ENCODE data around the gene COL23A1. TPM values are rescaled to one million over a fixed set of nuclear protein-coding genes. Genes with fewer than 3 reads are reported as not detected.

COL23A1 gene
- total RNA-seq, 2 donors from 2014 or later = 0.44 to 0.86 TPM

GRCh38 chr5:178582291-178582690 is 7.9 kb downstream of the COL23A1 start:
- no peak overlapping the region for H3K27ac Mint-ChIP-seq
- H3K9me3 Mint-ChIP-seq = no peaks in the 10 kb centered on the region
- DNase-seq (no peak), ATAC-seq (replicated peaks in 1 of 2) (no peak)
- H3K4me3 Mint-ChIP-seq = no peak overlapping the region
- H3K36me3 Mint-ChIP-seq (ENCODE audit: insufficient read depth in 2 of 2) = no peaks in the 10 kb centered on the region
- no peaks in the 10 kb centered on the region for H3K4me1 Mint-ChIP-seq (ENCODE audit: low read depth)
- H3K27me3 Mint-ChIP-seq (ENCODE audit: low read depth) = peaks cover 17% of the 10 kb centered on the region

DNA sequence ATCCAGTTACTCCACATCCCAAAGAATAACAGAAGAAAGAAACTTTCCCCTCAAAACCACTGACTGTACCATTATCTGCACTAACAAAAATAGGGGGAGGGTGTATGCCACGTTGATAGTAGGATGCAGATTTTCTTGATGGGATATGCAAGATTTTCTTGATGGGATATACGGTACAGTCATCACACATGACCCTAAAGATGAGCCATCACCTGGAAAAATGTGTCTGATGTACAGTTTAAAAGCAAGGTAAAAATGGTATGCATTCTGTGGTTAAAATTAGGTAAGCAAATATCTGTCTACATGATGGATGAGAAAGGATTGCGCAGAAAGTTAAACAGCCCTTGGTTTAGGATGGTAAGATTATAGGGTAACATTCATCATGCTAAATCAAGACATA is 8.6 kb downstream of the COL23A1 start:
- ATAC-seq (replicated peaks in 1 of 2) = no peak
- no peaks in the 10 kb centered on the region for H3K9me3 Mint-ChIP-seq
- H3K27me3 Mint-ChIP-seq (ENCODE audit: low read depth) = peaks cover 10% of the 10 kb centered on the region
- H3K4me3 Mint-ChIP-seq = no peak overlapping the region
- H3K27ac Mint-ChIP-seq = no peak overlapping the region
- H3K36me3 Mint-ChIP-seq (ENCODE audit: insufficient read depth in 2 of 2) = no peaks in the 10 kb centered on the region
- DNase-seq = no peak
- H3K4me1 Mint-ChIP-seq (ENCODE audit: low read depth) = no peaks in the 10 kb centered on the region

GRCh38 chr5:178580271-178580955 is 9.8 kb downstream of the COL23A1 start:
- H3K4me3 Mint-ChIP-seq = no peak overlapping the region
- H3K9me3 Mint-ChIP-seq = no peaks in the 10 kb centered on the region
- DNase-seq (no peak), ATAC-seq (replicated peaks in 1 of 2) (no peak)
- H3K27ac Mint-ChIP-seq = no peak overlapping the region
- H3K36me3 Mint-ChIP-seq (ENCODE audit: insufficient read depth in 2 of 2) = no peaks in the 10 kb centered on the region
- peaks cover 5% of the 10 kb centered on the region for H3K27me3 Mint-ChIP-seq (ENCODE audit: low read depth)
- no peaks in the 10 kb centered on the region for H3K4me1 Mint-ChIP-seq (ENCODE audit: low read depth)

GRCh38 chr5:178577944-178578343 is 12.2 kb downstream of the COL23A1 start:
- Mint-ChIP-seq H3K27me3 (ENCODE audit: low read depth) (peaks cover 17% of the 10 kb centered on the region), H3K4me1 (ENCODE audit: low read depth) (no peaks in the 10 kb centered on the region), H3K36me3 (ENCODE audit: insufficient read depth in 2 of 2) (no peaks in the 10 kb centered on the region), H3K9me3 (no peaks in the 10 kb centered on the region), H3K27ac (no peak overlapping the region), H3K4me3 (no peak overlapping the region)
- DNase-seq (no peak), ATAC-seq (replicated peaks in 1 of 2) (no peak)

- Mint-ChIP-seq H3K4me1 (ENCODE audit: low read depth) (no peaks in the 10 kb centered on the region), H3K9me3 (no peaks in the 10 kb centered on the region), H3K27me3 (ENCODE audit: low read depth) (peaks cover 21% of the 10 kb centered on the region), H3K27ac (no peak overlapping the region), H3K36me3 (ENCODE audit: insufficient read depth in 2 of 2) (no peaks in the 10 kb centered on the region), H3K4me3 (no peak overlapping the region)
- no peak for DNase-seq
- no peak for ATAC-seq (replicated peaks in 1 of 2)
Observed at GRCh38 chr5:178577376-178577839, 12.8 kb downstream of the COL23A1 start.

GRCh38 chr5:178576591-178577351 is 13.4 kb downstream of the COL23A1 start:
- no peak for ATAC-seq (replicated peaks in 1 of 2)
- no peak for DNase-seq
- no peaks in the 10 kb centered on the region for H3K4me1 Mint-ChIP-seq (ENCODE audit: low read depth)
- H3K4me3 Mint-ChIP-seq = no peak overlapping the region
- H3K9me3 Mint-ChIP-seq = no peaks in the 10 kb centered on the region
- no peaks in the 10 kb centered on the region for H3K36me3 Mint-ChIP-seq (ENCODE audit: insufficient read depth in 2 of 2)
- H3K27ac Mint-ChIP-seq = no peak overlapping the region
- peaks cover 21% of the 10 kb centered on the region for H3K27me3 Mint-ChIP-seq (ENCODE audit: low read depth)

DNA sequence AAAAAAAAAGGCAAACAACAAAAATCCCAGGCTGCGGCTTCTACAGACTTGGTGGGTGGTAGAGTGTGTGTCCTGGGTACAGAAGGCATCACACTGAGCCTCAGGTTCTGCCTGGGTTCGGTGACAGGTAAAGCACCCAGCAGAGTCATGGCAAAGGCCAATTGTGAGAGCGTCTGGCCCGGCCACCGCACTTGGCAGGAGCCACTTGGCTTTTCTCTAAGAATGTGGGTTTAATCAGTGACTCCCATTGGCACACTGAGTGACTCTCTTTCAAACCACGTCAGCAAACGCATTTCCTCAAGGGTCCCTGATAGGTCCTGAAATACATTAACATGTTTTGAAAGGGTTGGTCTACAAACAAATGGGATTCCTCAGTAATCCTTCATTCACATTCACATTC is 17.0 kb downstream of the COL23A1 start:
- Mint-ChIP-seq H3K36me3 (ENCODE audit: insufficient read depth in 2 of 2) (no peaks in the 10 kb centered on the region), H3K27me3 (ENCODE audit: low read depth) (peaks cover 21% of the 10 kb centered on the region), H3K4me3 (no peak overlapping the region), H3K4me1 (ENCODE audit: low read depth) (no peaks in the 10 kb centered on the region), H3K27ac (no peak overlapping the region), H3K9me3 (no peaks in the 10 kb centered on the region)
- ATAC-seq (replicated peaks in 1 of 2) = no peak
- no peak for DNase-seq

- H3K4me3 Mint-ChIP-seq = no peak overlapping the region
- no peaks in the 10 kb centered on the region for H3K9me3 Mint-ChIP-seq
- H3K27me3 Mint-ChIP-seq (ENCODE audit: low read depth) = peaks cover 21% of the 10 kb centered on the region
- H3K36me3 Mint-ChIP-seq (ENCODE audit: insufficient read depth in 2 of 2) = no peaks in the 10 kb centered on the region
- H3K4me1 Mint-ChIP-seq (ENCODE audit: low read depth) = no peaks in the 10 kb centered on the region
- no peak for ATAC-seq (replicated peaks in 1 of 2)
- DNase-seq = no peak
- no peak overlapping the region for H3K27ac Mint-ChIP-seq
Observed at GRCh38 chr5:178572617-178573016, 17.6 kb downstream of the COL23A1 start.

DNA sequence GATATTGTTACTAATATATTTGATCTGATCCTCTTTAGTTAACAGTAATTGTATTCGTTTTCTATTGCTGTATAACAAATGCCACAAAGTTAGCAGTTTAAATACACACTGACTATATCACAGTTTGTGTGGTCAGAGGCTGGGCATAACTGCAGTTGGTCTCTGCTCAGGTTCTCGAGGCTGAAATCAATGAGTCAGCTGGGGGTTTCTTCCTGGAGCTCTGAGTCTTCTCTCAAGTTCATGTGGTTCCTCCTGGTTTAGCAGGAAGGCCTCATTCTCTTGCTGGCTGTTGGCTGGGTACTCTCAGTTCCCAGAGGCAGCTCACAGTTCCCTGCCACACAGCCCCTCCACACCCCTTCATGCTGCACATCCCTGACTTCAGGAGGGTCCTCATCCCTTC is 20.7 kb downstream of the COL23A1 start:
- Mint-ChIP-seq H3K9me3 (no peaks in the 10 kb centered on the region), H3K4me1 (ENCODE audit: low read depth) (no peaks in the 10 kb centered on the region), H3K4me3 (no peak overlapping the region), H3K36me3 (ENCODE audit: insufficient read depth in 2 of 2) (no peaks in the 10 kb centered on the region), H3K27me3 (ENCODE audit: low read depth) (peaks cover 11% of the 10 kb centered on the region), H3K27ac (no peak overlapping the region)
- ATAC-seq (replicated peaks in 1 of 2) (no peak), DNase-seq (no peak)

GRCh38 chr5:178564811-178565550 is 25.2 kb downstream of the COL23A1 start:
- DNase-seq (no peak), ATAC-seq (replicated peaks in 1 of 2) (no peak)
- Mint-ChIP-seq H3K36me3 (ENCODE audit: insufficient read depth in 2 of 2) (peaks cover 0 to 2% of the 10 kb centered on the region in 2 donors), H3K4me3 (no peak overlapping the region), H3K27ac (no peak overlapping the region), H3K9me3 (no peaks in the 10 kb centered on the region), H3K27me3 (ENCODE audit: low read depth) (peaks cover 23% of the 10 kb centered on the region), H3K4me1 (ENCODE audit: low read depth) (no peaks in the 10 kb centered on the region)

- ATAC-seq (replicated peaks in 1 of 2) (no peak), DNase-seq (no peak)
- Mint-ChIP-seq H3K4me3 (no peak overlapping the region), H3K27me3 (ENCODE audit: low read depth) (peaks cover 26% of the 10 kb centered on the region), H3K36me3 (ENCODE audit: insufficient read depth in 2 of 2) (peaks cover 0 to 2% of the 10 kb centered on the region in 2 donors), H3K27ac (no peak overlapping the region), H3K4me1 (ENCODE audit: low read depth) (no peaks in the 10 kb centered on the region), H3K9me3 (no peaks in the 10 kb centered on the region)
Observed at GRCh38 chr5:178564397-178564796, 25.8 kb downstream of the COL23A1 start.

DNA sequence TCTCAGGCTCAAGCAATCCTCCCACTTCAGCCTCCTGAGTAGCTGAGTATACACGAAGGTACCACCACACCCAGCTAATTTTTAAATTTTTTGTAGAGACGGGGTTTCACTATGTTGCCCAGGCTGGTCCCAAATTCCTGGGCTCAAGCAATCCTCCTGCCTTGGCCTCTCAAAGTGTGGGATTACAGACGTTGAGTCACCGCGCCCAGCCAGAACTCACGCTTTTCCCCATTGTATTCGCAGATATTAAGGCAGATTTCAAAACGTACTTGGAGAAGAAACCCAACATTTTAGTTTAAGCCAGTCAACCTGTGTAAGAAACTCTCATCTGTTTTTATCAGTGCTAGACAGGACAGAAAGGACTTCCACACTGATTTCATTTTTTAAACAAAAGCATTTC is 26.6 kb downstream of the COL23A1 start:
- Mint-ChIP-seq H3K4me3 (no peak overlapping the region), H3K9me3 (no peaks in the 10 kb centered on the region), H3K4me1 (ENCODE audit: low read depth) (no peaks in the 10 kb centered on the region), H3K27me3 (ENCODE audit: low read depth) (peaks cover 26% of the 10 kb centered on the region), H3K36me3 (ENCODE audit: insufficient read depth in 2 of 2) (peaks cover 0 to 2% of the 10 kb centered on the region in 2 donors), H3K27ac (no peak overlapping the region)
- ATAC-seq (replicated peaks in 1 of 2) = no peak
- DNase-seq = no peak

DNA sequence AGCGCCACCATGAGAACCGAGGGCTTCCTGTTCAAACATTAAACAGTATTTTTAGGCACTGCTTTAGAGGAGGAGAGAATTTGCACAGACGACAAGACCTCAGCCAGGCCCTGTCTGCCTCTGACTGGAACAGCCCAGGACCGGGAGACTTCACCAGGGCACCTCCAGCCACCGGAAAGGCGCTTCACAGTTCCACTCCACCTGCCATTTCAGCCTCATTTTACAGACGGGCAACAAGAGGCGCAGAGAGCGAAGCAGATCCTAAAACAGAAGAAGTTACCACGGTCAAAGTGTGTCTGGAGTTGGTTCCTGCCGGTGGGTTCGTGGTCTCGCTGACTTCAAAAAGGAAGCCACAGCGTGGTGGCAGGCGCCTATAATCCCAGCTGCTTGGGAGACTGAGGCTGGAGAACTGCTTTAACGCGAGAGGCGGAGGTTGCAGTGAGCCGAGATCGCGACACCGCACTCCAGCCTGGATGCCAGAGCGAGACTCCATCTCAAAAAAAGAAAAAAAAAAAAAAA is 28.4 kb downstream of the COL23A1 start:
- ATAC-seq (replicated peaks in 1 of 2) = no peak
- Mint-ChIP-seq H3K4me3 (no peak overlapping the region), H3K9me3 (no peaks in the 10 kb centered on the region), H3K4me1 (ENCODE audit: low read depth) (no peaks in the 10 kb centered on the region), H3K27ac (no peak overlapping the region), H3K36me3 (ENCODE audit: insufficient read depth in 2 of 2) (peaks cover 0 to 2% of the 10 kb centered on the region in 2 donors), H3K27me3 (ENCODE audit: low read depth) (peaks cover 26% of the 10 kb centered on the region)
- no peak for DNase-seq
